ENCODE results near the gene DTD1. TPM values are rescaled to one million over a fixed set of nuclear protein-coding genes. Genes with fewer than 3 reads are reported as not detected.

DTD1 gene
- total RNA-seq, 1 experiment from 2014 or later, result 66.2 TPM

DNA sequence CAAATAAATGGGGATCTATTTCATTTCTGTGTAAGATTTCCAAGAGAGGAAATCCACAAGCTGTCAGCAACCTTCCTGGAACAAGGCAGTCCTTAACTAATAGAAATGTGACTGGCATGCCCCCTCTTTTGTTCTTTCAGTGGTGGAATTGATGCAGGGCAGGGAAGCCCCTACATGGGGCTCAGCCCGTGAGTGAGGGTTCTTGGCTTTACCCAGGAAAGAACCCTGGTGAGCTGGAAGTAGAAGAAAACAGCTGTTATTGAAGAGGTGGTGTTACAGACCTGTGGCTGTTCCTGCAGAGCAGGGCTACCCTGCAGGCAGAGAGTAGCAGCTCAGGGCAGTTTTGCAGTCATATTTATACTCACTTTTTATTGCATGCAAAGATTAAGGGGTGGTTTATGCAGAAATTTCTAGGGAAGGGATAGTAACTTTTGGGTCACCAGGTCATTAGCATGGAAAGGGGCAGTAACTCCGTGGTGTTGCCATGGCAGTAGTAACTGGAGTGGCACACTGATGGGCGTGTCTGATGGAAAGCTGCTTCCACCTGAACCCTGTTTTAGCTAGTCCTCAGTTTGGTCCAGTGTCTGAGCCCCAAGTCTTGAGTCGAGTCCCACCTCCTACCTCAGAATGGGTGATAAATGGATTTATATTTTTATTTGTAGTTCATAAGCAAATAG lies 137.1 kb downstream of the DTD1 start:
- Histone ChIP-seq H3K9me3 (replicated peaks) (no peaks in the 10 kb centered on the region), H3K36me3 (no peaks in the 10 kb centered on the region), H3K4me1 (no peaks in the 10 kb centered on the region), H3K4me3 (no peak overlapping the region), H3K27ac (no peak overlapping the region), H3K27me3 (no peaks in the 10 kb centered on the region)
- DNase-seq, result no peak

GRCh38 chr20:18727032-18727508 lies 139.2 kb downstream of the DTD1 start:
- no peak for DNase-seq
- H3K27ac ChIP-seq, result no peak overlapping the region
- H3K4me1 ChIP-seq, result no peaks in the 10 kb centered on the region
- no peaks in the 10 kb centered on the region for H3K36me3 ChIP-seq
- no peaks in the 10 kb centered on the region for H3K27me3 ChIP-seq
- H3K4me3 ChIP-seq, result no peak overlapping the region
- no peaks in the 10 kb centered on the region for H3K9me3 ChIP-seq (replicated peaks)

DNA sequence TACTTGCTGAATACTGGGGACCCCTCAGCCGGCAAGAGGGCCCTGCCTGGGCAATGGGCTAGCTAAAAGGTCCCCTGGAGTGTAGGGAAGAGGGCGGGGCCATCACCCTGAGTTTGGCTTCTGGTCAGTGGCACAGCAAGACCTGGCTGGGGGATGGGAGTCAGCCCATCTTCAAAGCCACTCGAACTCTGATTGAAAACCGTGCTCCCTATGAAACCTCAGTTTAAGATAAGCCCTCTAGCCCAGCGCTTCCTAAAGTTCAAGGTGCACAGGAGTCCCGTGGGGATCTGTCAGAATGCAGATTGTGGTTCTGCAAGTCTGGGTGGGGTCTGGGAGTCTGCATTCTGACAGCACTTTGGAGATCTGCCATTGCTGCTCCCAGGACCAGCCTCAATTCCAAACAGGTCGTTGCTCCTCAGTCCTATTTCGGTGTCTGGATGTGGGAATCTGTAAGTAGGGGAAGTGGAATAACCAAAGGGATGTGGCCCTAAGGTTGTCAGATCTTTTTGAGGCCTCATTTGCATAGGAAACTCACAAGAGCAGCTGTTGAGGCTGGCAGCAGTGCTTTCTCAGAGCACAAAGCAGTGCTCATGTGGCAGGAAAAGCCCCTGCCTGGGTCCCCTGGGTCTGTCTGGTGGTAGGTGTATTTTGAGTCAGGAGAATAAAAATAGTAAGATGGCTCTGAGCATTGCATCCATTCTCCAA lies 140.5 kb downstream of the DTD1 start:
- no peak overlapping the region for H3K27ac ChIP-seq
- H3K4me3 ChIP-seq, result no peak overlapping the region
- peak in 1 of 2 experiments; percentile 22 for DNase-seq

DNA sequence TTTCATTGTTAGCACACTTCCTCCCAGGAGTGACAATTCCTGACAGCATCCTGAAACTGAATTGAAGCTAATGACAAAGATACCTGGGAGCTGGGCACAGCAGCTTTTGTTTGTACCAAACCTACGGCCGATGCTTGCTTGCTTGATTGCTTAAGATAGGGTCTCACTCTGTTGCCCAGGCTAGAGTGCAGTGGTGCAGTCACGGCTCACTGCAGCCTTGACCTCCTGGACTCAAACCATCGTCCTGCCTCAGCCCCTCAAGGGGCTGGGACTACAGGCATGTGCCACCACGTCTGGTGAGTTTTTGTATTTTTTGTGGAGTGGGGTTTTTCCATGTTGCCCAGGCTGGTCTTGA lies 141.0 kb downstream of the DTD1 start:
- no peak for DNase-seq
- Histone ChIP-seq H3K4me1 (no peaks in the 10 kb centered on the region), H3K9me3 (replicated peaks) (no peaks in the 10 kb centered on the region), H3K27ac (no peak overlapping the region), H3K4me3 (no peak overlapping the region), H3K36me3 (no peaks in the 10 kb centered on the region), H3K27me3 (no peaks in the 10 kb centered on the region)

More for the DNA sequence above, 140.5 kb downstream of the DTD1 start:
- H3K4me1 ChIP-seq, result no peaks in the 10 kb centered on the region
- no peaks in the 10 kb centered on the region for H3K9me3 ChIP-seq (replicated peaks)
- H3K27me3 ChIP-seq, result no peaks in the 10 kb centered on the region
- no peaks in the 10 kb centered on the region for H3K36me3 ChIP-seq

DNA sequence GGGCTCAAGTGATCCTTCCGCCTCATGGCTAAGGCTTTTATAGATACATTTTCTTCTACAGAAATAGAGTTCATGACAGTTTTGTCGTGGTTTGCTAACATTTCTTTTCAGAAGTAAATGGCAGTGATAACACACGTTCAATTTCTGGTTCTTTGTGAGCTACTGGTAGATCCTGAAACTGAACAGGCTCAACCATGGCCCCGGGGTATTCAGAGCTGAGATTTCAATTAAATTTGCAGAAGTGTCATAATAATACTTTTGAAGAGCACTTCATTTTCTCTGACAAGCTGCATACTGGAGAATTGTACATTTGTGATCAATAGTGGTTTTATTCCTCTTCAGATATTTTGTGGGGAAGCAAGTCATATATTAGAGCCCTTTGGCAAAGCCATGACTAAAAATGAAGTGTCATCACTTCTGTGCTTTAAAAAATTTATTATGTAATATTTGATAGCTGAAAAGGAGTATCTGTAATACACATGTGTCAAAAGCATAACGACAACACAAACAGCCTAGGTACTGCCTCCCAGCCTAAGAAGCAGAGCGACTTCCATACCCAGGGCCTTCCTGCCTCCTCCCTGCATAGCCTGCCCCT lies 141.5 kb downstream of the DTD1 start:
- no peak for DNase-seq
- Histone ChIP-seq H3K27ac (no peak overlapping the region), H3K27me3 (no peaks in the 10 kb centered on the region), H3K4me3 (no peak overlapping the region), H3K36me3 (no peaks in the 10 kb centered on the region), H3K9me3 (replicated peaks) (no peaks in the 10 kb centered on the region), H3K4me1 (no peaks in the 10 kb centered on the region)

DNA sequence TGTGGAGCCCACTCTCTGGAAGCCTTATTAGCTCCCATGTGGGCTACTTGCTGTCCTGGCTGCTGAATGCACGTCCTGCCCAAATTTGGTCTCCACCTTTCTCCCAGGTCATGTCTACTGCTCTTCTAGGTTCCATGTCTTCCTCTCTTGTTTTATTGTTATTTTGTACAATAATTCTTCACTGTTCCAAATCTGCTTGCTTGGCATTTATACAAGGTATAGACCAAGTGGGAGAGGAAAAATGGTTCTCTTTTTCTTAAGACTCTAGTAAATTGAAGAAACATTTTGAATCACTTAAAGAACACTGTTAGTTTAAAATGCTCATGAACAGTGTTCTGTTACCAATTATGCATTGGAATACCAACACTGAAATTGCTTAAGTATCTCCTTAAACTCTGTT lies 144.1 kb downstream of the DTD1 start:
- Histone ChIP-seq H3K4me3 (no peak overlapping the region), H3K4me1 (no peaks in the 10 kb centered on the region), H3K27ac (no peak overlapping the region), H3K27me3 (no peaks in the 10 kb centered on the region), H3K36me3 (no peaks in the 10 kb centered on the region), H3K9me3 (replicated peaks) (no peaks in the 10 kb centered on the region)
- DNase-seq, result no peak

DNA sequence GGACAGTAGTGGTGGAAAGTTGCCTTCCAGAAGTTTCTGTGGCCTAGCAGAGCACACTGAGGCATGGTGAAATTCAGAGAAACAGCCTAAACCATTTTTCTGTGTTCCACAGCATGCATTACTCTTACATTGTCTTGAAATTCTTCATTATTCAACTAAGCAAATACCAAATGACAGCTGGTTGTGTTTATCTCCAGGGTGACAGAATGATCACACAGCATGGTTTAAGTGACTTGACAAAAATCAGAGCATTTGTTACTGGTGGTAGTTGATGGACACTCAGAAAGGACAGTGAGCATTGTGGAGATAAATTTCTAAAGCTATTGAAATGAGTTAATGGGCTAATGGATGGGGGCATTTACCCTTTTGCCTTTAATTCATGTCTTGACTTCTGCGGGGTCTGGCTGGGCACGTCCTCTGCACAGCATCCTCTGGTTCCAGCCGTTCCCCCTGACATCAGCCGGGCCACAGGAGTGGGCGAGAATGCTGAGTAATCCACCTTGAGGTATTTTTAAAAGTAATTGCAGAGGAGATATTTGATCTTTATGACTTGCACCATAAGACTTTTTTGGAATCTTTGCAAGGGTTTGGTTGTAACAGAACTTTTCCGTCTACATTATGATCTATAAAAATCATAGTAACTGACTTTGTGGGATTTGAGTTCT lies 146.8 kb downstream of the DTD1 start:
- H3K4me1 ChIP-seq, result peaks cover 2% of the 10 kb centered on the region; the same call in 1 of the 2 replicates
- H3K4me3 ChIP-seq, result no peak overlapping the region
- H3K36me3 ChIP-seq, result no peaks in the 10 kb centered on the region
- H3K27ac ChIP-seq, result no peak overlapping the region
- no peaks in the 10 kb centered on the region for H3K9me3 ChIP-seq (replicated peaks)
- no peak for DNase-seq
- H3K27me3 ChIP-seq, result no peaks in the 10 kb centered on the region

DNA sequence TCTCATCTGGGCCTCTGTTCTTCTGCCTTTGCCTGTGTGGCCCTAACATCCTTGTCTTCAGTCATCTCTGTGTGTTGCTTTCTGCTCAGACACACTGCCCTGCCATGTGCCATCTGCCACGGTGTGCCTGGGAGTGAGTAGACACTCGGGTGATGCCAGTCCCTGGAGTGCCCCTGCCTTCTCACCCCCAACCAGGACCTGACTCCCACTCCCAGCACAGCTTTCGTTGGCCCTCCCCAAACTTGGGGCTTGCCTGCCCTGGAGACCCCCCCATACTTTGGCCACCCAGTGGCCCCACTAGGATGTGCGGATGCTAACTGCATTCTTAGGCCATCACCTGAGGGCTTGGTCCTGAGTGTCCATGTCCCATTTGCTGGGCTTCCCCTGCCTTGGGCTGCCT lies 149.3 kb downstream of the DTD1 start:
- no peak overlapping the region for H3K27ac ChIP-seq
- no peaks in the 10 kb centered on the region for H3K9me3 ChIP-seq (replicated peaks)
- H3K4me3 ChIP-seq, result no peak overlapping the region
- H3K27me3 ChIP-seq, result no peaks in the 10 kb centered on the region
- H3K4me1 ChIP-seq, result peaks cover 6% of the 10 kb centered on the region; the same call in 1 of the 2 replicates
- no peak for DNase-seq
- H3K36me3 ChIP-seq, result no peaks in the 10 kb centered on the region

DNA sequence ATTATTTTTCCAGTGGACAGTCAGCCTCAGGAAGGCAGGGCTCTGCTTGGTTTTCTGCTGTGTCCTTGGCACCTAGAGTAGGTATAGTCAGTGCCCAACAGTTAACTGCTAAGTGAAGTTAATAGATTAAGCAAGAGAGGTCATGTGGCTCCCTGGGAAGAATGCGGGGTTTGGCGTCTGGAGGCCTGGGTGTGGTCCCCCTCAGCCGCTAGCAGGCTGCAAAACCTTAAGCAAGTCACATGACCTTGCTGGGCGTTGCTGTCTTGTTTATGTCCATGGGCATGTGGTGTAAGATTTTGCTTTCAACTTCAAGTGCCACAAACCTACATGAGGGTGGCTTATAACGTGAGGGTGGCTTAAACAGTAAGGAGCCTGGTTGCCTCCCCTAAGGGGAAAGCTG lies 150.2 kb downstream of the DTD1 start:
- no peaks in the 10 kb centered on the region for H3K36me3 ChIP-seq
- H3K27ac ChIP-seq, result no peak overlapping the region
- peaks cover 6% of the 10 kb centered on the region; the same call in 1 of the 2 replicates for H3K4me1 ChIP-seq
- H3K4me3 ChIP-seq, result no peak overlapping the region
- no peak for DNase-seq
- H3K27me3 ChIP-seq, result no peaks in the 10 kb centered on the region
- H3K9me3 ChIP-seq (replicated peaks), result no peaks in the 10 kb centered on the region

DNA sequence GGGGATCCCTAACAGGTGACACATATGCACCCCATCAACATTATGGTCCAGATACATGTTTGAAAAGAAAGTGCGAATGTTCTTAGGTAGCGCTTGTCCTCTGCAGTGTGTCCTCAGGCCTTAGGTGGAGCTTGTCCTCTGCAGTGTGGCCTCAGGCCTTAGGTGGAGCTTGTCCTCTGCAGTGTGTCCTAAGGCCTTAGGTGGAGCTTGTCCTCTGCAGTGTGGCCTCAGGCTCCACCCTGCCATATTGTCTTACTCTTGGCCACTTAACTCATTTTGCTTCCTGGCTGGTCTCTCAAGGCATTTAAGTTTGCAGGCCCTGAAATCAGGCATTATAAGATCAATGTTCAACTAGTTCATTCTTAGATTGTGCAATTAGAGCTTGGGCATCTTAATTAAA lies 151.0 kb downstream of the DTD1 start:
- Histone ChIP-seq H3K36me3 (no peaks in the 10 kb centered on the region), H3K9me3 (replicated peaks) (no peaks in the 10 kb centered on the region), H3K4me3 (no peak overlapping the region), H3K4me1 (peaks cover 6% of the 10 kb centered on the region; the same call in 1 of the 2 replicates), H3K27me3 (no peaks in the 10 kb centered on the region), H3K27ac (no peak overlapping the region)
- DNase-seq, result no peak

- H3K4me1 ChIP-seq, result peaks cover 6% of the 10 kb centered on the region; the same call in 1 of the 2 replicates
- H3K4me3 ChIP-seq, result no peak overlapping the region
- peak; percentile 24 to 54 for DNase-seq
- no peaks in the 10 kb centered on the region for H3K9me3 ChIP-seq (replicated peaks)
- H3K27me3 ChIP-seq, result no peaks in the 10 kb centered on the region
- H3K36me3 ChIP-seq, result 0 out of 2 replicates have a peak, but pooled peaks cover 2% of the 10 kb centered on the region
- H3K27ac ChIP-seq, result no peak overlapping the region
These were observed 151.9 kb downstream of the DTD1 start for GRCh38 chr20:18739751-18740166.

GRCh38 chr20:18740726-18741125 lies 152.9 kb downstream of the DTD1 start:
- no peak overlapping the region for H3K27ac ChIP-seq
- peaks cover 6% of the 10 kb centered on the region; the same call in 1 of the 2 replicates for H3K4me1 ChIP-seq
- DNase-seq, result no peak
- no peaks in the 10 kb centered on the region for H3K9me3 ChIP-seq (replicated peaks)
- no peak overlapping the region for H3K4me3 ChIP-seq
- no peaks in the 10 kb centered on the region for H3K27me3 ChIP-seq
- H3K36me3 ChIP-seq, result 0 out of 2 replicates have a peak, but pooled peaks cover 3% of the 10 kb centered on the region

DNA sequence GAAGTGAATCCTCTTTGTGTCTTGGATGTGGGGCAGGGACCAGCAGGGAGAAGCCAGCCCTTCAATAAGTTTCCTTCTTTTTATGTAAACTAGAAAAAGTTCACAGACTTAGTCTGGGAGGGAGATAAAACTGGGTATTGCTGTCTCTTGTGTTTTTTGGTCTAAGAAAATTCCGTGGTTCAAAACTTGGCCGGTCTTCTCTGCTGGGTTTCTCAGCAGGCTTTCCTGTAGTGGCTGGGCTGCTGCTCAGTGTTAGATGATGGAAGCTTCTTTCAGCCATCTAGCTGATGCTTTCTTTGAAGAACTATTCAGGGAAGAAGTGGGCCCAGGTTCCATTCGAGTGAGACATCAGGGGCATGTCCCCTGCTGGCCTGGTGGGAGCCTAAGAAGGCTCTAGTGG lies 155.0 kb downstream of the DTD1 start:
- 0 out of 2 replicates have a peak, but pooled peaks cover 3% of the 10 kb centered on the region for H3K36me3 ChIP-seq
- DNase-seq, result no peak
- H3K9me3 ChIP-seq (replicated peaks), result no peaks in the 10 kb centered on the region
- H3K4me3 ChIP-seq, result no peak overlapping the region
- peaks cover 6% of the 10 kb centered on the region; the same call in 1 of the 2 replicates for H3K4me1 ChIP-seq
- no peak overlapping the region for H3K27ac ChIP-seq
- H3K27me3 ChIP-seq, result no peaks in the 10 kb centered on the region

DNA sequence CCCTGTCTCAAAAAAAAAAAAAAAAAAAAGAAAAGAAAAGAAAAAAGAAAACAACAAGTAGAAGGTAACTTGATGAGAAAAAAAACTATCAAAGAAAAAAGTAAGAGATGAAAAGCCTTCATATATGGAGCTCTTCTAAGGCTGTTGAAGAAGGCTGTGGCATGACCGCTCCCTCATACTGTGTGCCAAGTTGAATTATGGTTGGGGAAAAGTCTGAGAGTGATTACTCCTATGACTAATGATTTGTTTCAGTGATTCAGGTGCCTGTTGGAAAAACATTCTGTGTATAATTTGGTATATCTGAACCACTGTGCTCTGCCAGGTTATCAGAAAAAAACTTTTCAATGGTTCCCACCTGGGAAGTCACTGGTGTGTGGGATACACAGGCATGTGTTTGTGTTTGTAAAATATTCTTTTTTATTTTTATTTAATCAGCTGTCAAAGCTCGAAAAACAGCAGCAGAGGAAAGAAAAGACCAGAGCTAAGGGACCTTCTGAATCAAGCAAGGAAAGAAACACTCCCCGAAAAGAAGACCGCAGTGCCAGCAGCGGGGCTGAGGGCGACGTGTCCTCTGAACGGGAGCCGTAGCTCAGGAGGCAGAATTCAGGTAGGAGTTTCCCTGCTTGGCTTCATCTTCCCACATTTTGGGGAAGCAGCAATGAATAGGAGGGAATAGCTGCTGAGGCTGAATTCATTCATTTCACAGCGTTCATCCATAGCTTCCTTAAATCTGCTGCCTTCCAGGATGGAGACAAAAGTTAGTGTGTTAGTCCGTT lies 156.0 kb downstream of the DTD1 start:
- no peak for DNase-seq
- H3K27me3 ChIP-seq, result no peaks in the 10 kb centered on the region
- H3K4me3 ChIP-seq, result no peak overlapping the region
- H3K4me1 ChIP-seq, result peaks cover 6% of the 10 kb centered on the region; the same call in 1 of the 2 replicates
- H3K27ac ChIP-seq, result no peak overlapping the region
- H3K9me3 ChIP-seq (replicated peaks), result no peaks in the 10 kb centered on the region
- 0 out of 2 replicates have a peak, but pooled peaks cover 3% of the 10 kb centered on the region for H3K36me3 ChIP-seq

Data from SJCRH30 (cell line).